Endothelial cell (in vitro differentiated cells): ENCODE results near the gene NDST3. TPM values are rescaled to one million over a fixed set of nuclear protein-coding genes. Genes with fewer than 3 reads are reported as not detected.

Source experiments
- DNase-seq: peaks from one replicate; pipeline ENCODE4 v3.0.0; 2021; ENCODE audit warnings: low spot score
- H3K27ac Mint-ChIP-seq: one replicate; pipeline ENCODE4 v1.8.0; 2021; ENCODE audit warnings: mixed read lengths, inconsistent platforms; ENCODE audit not compliant: unreplicated experiment
- H3K27me3 Mint-ChIP-seq: one replicate; pipeline ENCODE4 v1.8.0; 2021; ENCODE audit warnings: mild to moderate bottlenecking, moderate library complexity, mixed read lengths, inconsistent platforms; ENCODE audit not compliant: unreplicated experiment
- H3K36me3 Mint-ChIP-seq: one replicate; pipeline ENCODE4 v1.8.0; 2021; ENCODE audit warnings: mild to moderate bottlenecking, low read depth, mixed read lengths, inconsistent platforms; ENCODE audit not compliant: unreplicated experiment
- H3K4me1 Mint-ChIP-seq: one replicate; pipeline ENCODE4 v1.8.0; 2021; ENCODE audit warnings: mild to moderate bottlenecking, mixed read lengths, inconsistent platforms; ENCODE audit not compliant: unreplicated experiment
- H3K4me3 Mint-ChIP-seq: one replicate; pipeline ENCODE4 v1.8.0; 2021; ENCODE audit warnings: mild to moderate bottlenecking, mixed read lengths, inconsistent platforms; ENCODE audit not compliant: unreplicated experiment
- H3K9me3 Mint-ChIP-seq: one replicate; pipeline ENCODE4 v1.8.0; 2021; ENCODE audit warnings: mixed read lengths, inconsistent platforms; ENCODE audit not compliant: unreplicated experiment
- CTCF ChIP-seq: fragments of 200-600 bp; sonication (generic); IDR thresholded peaks from one replicate; pipeline ENCODE4 v1.5.0; 2021; ENCODE audit warnings: antibody characterized with exemption; ENCODE audit not compliant: unreplicated experiment
- total RNA-seq: library from RNA; stranded (reverse); fragmentation: NEBNext Ultra II Directional; extraction: Animal tissue kit (Norgen Biotek cat#: 25700); gene quantifications from one replicate; pipeline ENCODE4 v1.2.1, GENCODE V29; 2021; ENCODE audit not compliant: unreplicated experiment

NDST3 gene
- total RNA-seq, 1 donor from 2014 or later: 11.9 TPM

GRCh38 chr4:118215826-118216225 lies 181.5 kb downstream of the NDST3 start:
- no peaks in the 10 kb centered on the region for H3K9me3 Mint-ChIP-seq
- no peak overlapping the region for H3K4me3 Mint-ChIP-seq
- no peaks in the 10 kb centered on the region for H3K27me3 Mint-ChIP-seq
- H3K27ac Mint-ChIP-seq: no peak overlapping the region
- TF ChIP-seq CTCF: no peak
- no peaks in the 10 kb centered on the region for H3K4me1 Mint-ChIP-seq
- H3K36me3 Mint-ChIP-seq: no peaks in the 10 kb centered on the region
- DNase-seq: no peak

- Mint-ChIP-seq H3K27me3 (no peaks in the 10 kb centered on the region), H3K4me3 (no peak overlapping the region), H3K27ac (no peak overlapping the region), H3K4me1 (no peaks in the 10 kb centered on the region), H3K9me3 (no peaks in the 10 kb centered on the region), H3K36me3 (no peaks in the 10 kb centered on the region)
- DNase-seq: no peak
- no peak for TF ChIP-seq CTCF
Observed at GRCh38 chr4:118221227-118221800, 187.0 kb downstream of the NDST3 start.

GRCh38 chr4:118224243-118224829 lies 190.1 kb downstream of the NDST3 start:
- Mint-ChIP-seq H3K27me3 (no peaks in the 10 kb centered on the region), H3K4me3 (no peak overlapping the region)
- DNase-seq: no peak

GRCh38 chr4:118225511-118225910 lies 191.2 kb downstream of the NDST3 start:
- Mint-ChIP-seq H3K4me1 (no peaks in the 10 kb centered on the region), H3K27me3 (no peaks in the 10 kb centered on the region), H3K4me3 (no peak overlapping the region), H3K27ac (no peak overlapping the region), H3K9me3 (no peaks in the 10 kb centered on the region), H3K36me3 (no peaks in the 10 kb centered on the region)
- TF ChIP-seq CTCF: no peak
- DNase-seq: no peak

More at GRCh38 chr4:118224243-118224829, 190.1 kb downstream of the NDST3 start:
- H3K4me1 Mint-ChIP-seq: no peaks in the 10 kb centered on the region
- H3K36me3 Mint-ChIP-seq: no peaks in the 10 kb centered on the region
- no peak overlapping the region for H3K27ac Mint-ChIP-seq
- peak; percentile 92 for TF ChIP-seq CTCF
- H3K9me3 Mint-ChIP-seq: no peaks in the 10 kb centered on the region

- Mint-ChIP-seq H3K4me1 (no peaks in the 10 kb centered on the region), H3K36me3 (no peaks in the 10 kb centered on the region), H3K27ac (no peak overlapping the region), H3K9me3 (no peaks in the 10 kb centered on the region), H3K4me3 (no peak overlapping the region), H3K27me3 (no peaks in the 10 kb centered on the region)
- TF ChIP-seq CTCF: no peak
- DNase-seq: no peak
Observed at GRCh38 chr4:118226311-118227010, 192.2 kb downstream of the NDST3 start.
